TTC549 (cell line): ENCODE data around the gene SLC24A4.

Experiments used
- FAIRE-seq: peaks from 2 replicates; lab custom pipeline; 2012; peaks lifted over from hg19 to GRCh38; lab: Jason Lieb, UNC

SLC24A4 gene

GRCh38 chr14:92459030-92459949, 136.3 kb downstream of the SLC24A4 start:
- no peak for FAIRE-seq

GRCh38 chr14:92459950-92460421, 137.0 kb downstream of the SLC24A4 start:
- FAIRE-seq, result no peak

GRCh38 chr14:92460541-92460915, 137.6 kb downstream of the SLC24A4 start:
- FAIRE-seq, result no peak

GRCh38 chr14:92460916-92461579, 138.1 kb downstream of the SLC24A4 start:
- no peak for FAIRE-seq

- no peak for FAIRE-seq
Observed at GRCh38 chr14:92461891-92462290, 138.9 kb downstream of the SLC24A4 start.

- FAIRE-seq, result no peak
Observed at GRCh38 chr14:92462568-92462967, 139.6 kb downstream of the SLC24A4 start.

GRCh38 chr14:92463141-92463540, 140.2 kb downstream of the SLC24A4 start:
- no peak for FAIRE-seq

GRCh38 chr14:92464156-92464555, 141.2 kb downstream of the SLC24A4 start:
- FAIRE-seq, result no peak

GRCh38 chr14:92464716-92465115, 141.8 kb downstream of the SLC24A4 start:
- FAIRE-seq, result no peak

- FAIRE-seq, result no peak
Observed at GRCh38 chr14:92465353-92466055, 142.5 kb downstream of the SLC24A4 start.

GRCh38 chr14:92466059-92466458, 143.1 kb downstream of the SLC24A4 start:
- FAIRE-seq, result no peak

- no peak for FAIRE-seq
Observed at GRCh38 chr14:92469515-92469914, 146.6 kb downstream of the SLC24A4 start.

GRCh38 chr14:92470215-92470614, 147.2 kb downstream of the SLC24A4 start:
- FAIRE-seq, result no peak

- no peak for FAIRE-seq
Observed at GRCh38 chr14:92470811-92471210, 147.8 kb downstream of the SLC24A4 start.

GRCh38 chr14:92471919-92472318, 149.0 kb downstream of the SLC24A4 start:
- no peak for FAIRE-seq

GRCh38 chr14:92472860-92473259, 149.9 kb downstream of the SLC24A4 start:
- no peak for FAIRE-seq

GRCh38 chr14:92473261-92473968, 150.4 kb downstream of the SLC24A4 start:
- FAIRE-seq, result no peak

GRCh38 chr14:92473969-92474535, 151.1 kb downstream of the SLC24A4 start:
- FAIRE-seq, result no peak

GRCh38 chr14:92475037-92475436, 152.1 kb downstream of the SLC24A4 start:
- FAIRE-seq, result no peak

- FAIRE-seq, result no peak
Observed at GRCh38 chr14:92475451-92476187, 152.7 kb downstream of the SLC24A4 start.

- FAIRE-seq, result no peak
Observed at GRCh38 chr14:92480856-92481255, 157.9 kb downstream of the SLC24A4 start.
